Skeletal muscle cell (primary cell): ENCODE results near the gene THEM4.

Experiments used
- DNase-seq: peaks from one replicate; pipeline ENCODE4 v3.0.0-alpha.2; 2010; ENCODE audit warnings: low read depth
- H3K4me3 ChIP-seq: 2 replicates; pipeline ENCODE4 v1.5.1; 2011; ENCODE audit warnings: low read depth, mild to moderate bottlenecking, control low read depth, low read length, moderate library complexity

The THEM4 gene

GRCh38 chr1:151825751-151826660 lies 83.3 kb downstream of the THEM4 start:
- H3K4me3 ChIP-seq: no peak overlapping the region
- no peak for DNase-seq

GRCh38 chr1:151825204-151825603 lies 84.1 kb downstream of the THEM4 start:
- DNase-seq: no peak
- no peak overlapping the region for H3K4me3 ChIP-seq
